GM23338 (cell line): ENCODE results near the gene CASQ1. TPM values are rescaled to one million over a fixed set of nuclear protein-coding genes. Genes with fewer than 3 reads are reported as not detected.

Source experiments
- ATAC-seq: fragments of 200-7000 bp; cut with Tn5 transposase; 3 replicates; pipeline ENCODE4 v1.9.1; 2020
- DNase-seq: peaks from one replicate; pipeline ENCODE4 v3.0.0-alpha.2; 2015; ENCODE audit warnings: low spot score
- H2AFZ ChIP-seq: fragments of 200-600 bp; sonication (generic); 2 replicates; pipeline ENCODE4 v1.8.0; 2016; ENCODE audit warnings: antibody characterized with exemption, mild to moderate bottlenecking, moderate library complexity
- H3F3A ChIP-seq: fragments of 200-600 bp; sonication (generic); replicated peaks from 2 replicates; pipeline ENCODE4 v1.8.0; 2017; ENCODE audit warnings: antibody characterized with exemption, mixed run types, low read depth
- H3K27ac ChIP-seq: fragments of 200-600 bp; sonication (generic); 2 replicates; pipeline ENCODE4 v1.6.1; 2016; ENCODE audit warnings: low read depth
- H3K27me3 ChIP-seq: fragments of 200-600 bp; sonication (generic); 2 replicates; pipeline ENCODE4 v1.8.0; 2016; ENCODE audit warnings: mild to moderate bottlenecking, mixed run types, moderate library complexity; ENCODE audit not compliant: insufficient read depth
- H3K36me3 ChIP-seq: fragments of 200-600 bp; sonication (generic); 2 replicates; pipeline ENCODE4 v1.8.0; 2016; ENCODE audit warnings: mild to moderate bottlenecking; ENCODE audit not compliant: insufficient read depth
- H3K4me1 ChIP-seq: fragments of 200-600 bp; sonication (generic); 2 replicates; pipeline ENCODE4 v1.8.0; 2016; ENCODE audit warnings: mild to moderate bottlenecking, moderate library complexity; ENCODE audit not compliant: insufficient read depth
- H3K4me2 ChIP-seq: fragments of 200-600 bp; sonication (generic); 2 replicates; pipeline ENCODE4 v1.7.1; 2017; ENCODE audit warnings: mixed run types
- H3K4me3 ChIP-seq: fragments of 200-600 bp; sonication (generic); 2 replicates; pipeline ENCODE4 v1.6.1; 2016; ENCODE audit warnings: mixed run types
- H3K79me2 ChIP-seq: fragments of 200-600 bp; sonication (generic); replicated peaks from 2 replicates; pipeline ENCODE4 v1.8.0; 2017; ENCODE audit warnings: mild to moderate bottlenecking; ENCODE audit not compliant: insufficient read depth
- H3K9me2 ChIP-seq: fragments of 200-600 bp; sonication (generic); 2 replicates; pipeline ENCODE4 v1.8.0; 2017; ENCODE audit not compliant: insufficient read depth
- H4K20me1 ChIP-seq: fragments of 200-600 bp; sonication (generic); replicated peaks from 2 replicates; pipeline ENCODE4 v1.8.0; 2017; ENCODE audit warnings: mild to moderate bottlenecking; ENCODE audit not compliant: insufficient read depth
- H3K27ac Mint-ChIP-seq: 2 replicates; pipeline ENCODE4 v1.8.0; 2020; ENCODE audit warnings: inconsistent platforms, mild to moderate bottlenecking, moderate library complexity, mixed read lengths
- H3K27me3 Mint-ChIP-seq: 3 replicates; pipeline ENCODE4 v1.8.0; 2022; ENCODE audit warnings: low read depth, mild to moderate bottlenecking, moderate library complexity, mixed read lengths, inconsistent platforms; ENCODE audit not compliant: insufficient read depth, poor library complexity
- H3K36me3 Mint-ChIP-seq: 3 replicates; pipeline ENCODE4 v1.8.0; 2021; ENCODE audit warnings: low read depth, mild to moderate bottlenecking, inconsistent platforms, moderate library complexity, mixed read lengths
- H3K4me1 Mint-ChIP-seq: 3 replicates; pipeline ENCODE4 v1.8.0; 2020; ENCODE audit warnings: mild to moderate bottlenecking, inconsistent platforms, mixed read lengths
- H3K4me3 Mint-ChIP-seq: 3 replicates; pipeline ENCODE4 v1.8.0; 2021; ENCODE audit warnings: moderate library complexity, mild to moderate bottlenecking, inconsistent platforms, mixed read lengths
- H3K9me3 Mint-ChIP-seq: 3 replicates; pipeline ENCODE4 v1.8.0; 2020; ENCODE audit warnings: moderate library complexity, mild to moderate bottlenecking, inconsistent platforms, mixed read lengths
- CREB1 ChIP-seq: fragments of 250-450 bp; sonication (Bioruptor Pico); IDR thresholded peaks from 2 replicates; pipeline ENCODE4 v1.5.0; 2020; ENCODE audit warnings: low read depth, mild to moderate bottlenecking, moderate library complexity
- CTCF ChIP-seq, 2 experiments: fragments of 200-600 bp in 1 of 2; sonication (generic) in 1 of 2; conservative IDR thresholded peaks; 2 replicates each; pipeline versions ENCODE4 v1.5.1 to v1.6.1; 2016 to 2017; ENCODE audit warnings: antibody characterized with exemption in 2 of 2, low read depth in 2 of 2, mild to moderate bottlenecking in 2 of 2, moderate library complexity in 1 of 2
- ETS1 ChIP-seq: IDR thresholded peaks from 2 replicates; pipeline ENCODE4 v1.6.1; 2016; ENCODE audit warnings: antibody characterized with exemption
- EZH2 ChIP-seq: fragments of 200-600 bp; sonication (generic); IDR thresholded peaks from one replicate; pipeline ENCODE4 v1.8.0; 2017; ENCODE audit warnings: antibody characterized with exemption, mild to moderate bottlenecking, low read depth; ENCODE audit not compliant: unreplicated experiment
- EZH2phosphoT487 ChIP-seq: fragments of 200-600 bp; sonication (generic); IDR thresholded peaks from one replicate; pipeline ENCODE4 v1.8.1; 2018; ENCODE audit warnings: antibody characterized with exemption; ENCODE audit not compliant: unreplicated experiment
- NANOG ChIP-seq: IDR thresholded peaks from 2 replicates; pipeline ENCODE4 v1.6.1; 2016; ENCODE audit warnings: antibody characterized with exemption, borderline replicate concordance
- POLR2AphosphoS5 ChIP-seq: IDR thresholded peaks from 2 replicates; pipeline ENCODE4 v1.6.1; 2016; ENCODE audit warnings: antibody characterized with exemption, low read depth
- REST ChIP-seq: IDR thresholded peaks from one replicate; pipeline ENCODE4 v1.6.1; 2018; ENCODE audit warnings: antibody characterized with exemption; ENCODE audit not compliant: unreplicated experiment
- STAT1 ChIP-seq: IDR thresholded peaks from one replicate; pipeline ENCODE4 v1.6.1; 2016; ENCODE audit warnings: antibody characterized with exemption; ENCODE audit not compliant: unreplicated experiment
- ZNF114 ChIP-seq: fragments of 250-450 bp; sonication (Bioruptor Pico); IDR thresholded peaks from 2 replicates; pipeline ENCODE4 v1.5.0; 2020; ENCODE audit warnings: mild to moderate bottlenecking, moderate library complexity
- ZNF331 ChIP-seq: fragments of 250-450 bp; sonication (Bioruptor Pico); IDR thresholded peaks from 2 replicates; pipeline ENCODE4 v1.5.0; 2020; ENCODE audit warnings: low read depth, mild to moderate bottlenecking, moderate library complexity
- ZNF462 ChIP-seq: fragments of 250-450 bp; sonication (Bioruptor Pico); IDR thresholded peaks from 2 replicates; pipeline ENCODE4 v1.5.0; 2020; ENCODE audit warnings: mild to moderate bottlenecking, moderate library complexity
- polyA plus RNA-seq: library from polyadenylated mRNA; unstranded; fragments of >200 nt; fragmentation: Nextera tagmentation; extraction: Ambion mirVana; gene quantifications from 2 replicates; pipeline ENCODE4 v1.2.1, GENCODE V29; 2016
- total RNA-seq: library from RNA; depleted of rRNA; stranded (reverse); fragments of >200 nt; shearing (Covaris generic); gene quantifications from 2 replicates; pipeline ENCODE4 v1.2.3, GENCODE V29; 2014

Gene CASQ1
- total and polyA plus RNA-seq, 2 experiments from 2014 or later, result 1.1 to 2.8 TPM

- Histone ChIP-seq H3K27me3 (no peaks in the 10 kb centered on the region), H2AFZ (no peak overlapping the region), H3K4me3 (no peak overlapping the region), H3K9me2 (no peaks in the 10 kb centered on the region), H4K20me1 (peaks cover 12% of the 10 kb centered on the region), H3K4me2 (no peak overlapping the region), H3K4me1 (no peaks in the 10 kb centered on the region), H3K36me3 (peaks cover 52% of the 10 kb centered on the region), H3K79me2 (no peaks in the 10 kb centered on the region; the same call in 1 of the 2 replicates), H3K27ac (no peak overlapping the region), H3F3A (peaks cover 5% of the 10 kb centered on the region)
- Mint-ChIP-seq H3K4me1 (no peaks in the 10 kb centered on the region; the same call in 2 of the 3 replicates), H3K36me3 (peaks cover 60% of the 10 kb centered on the region), H3K27me3 (no peaks in the 10 kb centered on the region), H3K9me3 (no peaks in the 10 kb centered on the region), H3K4me3 (no peak overlapping the region), H3K27ac (no peak overlapping the region)
- ATAC-seq, result no peak
- no peak for DNase-seq
- TF ChIP-seq CTCF (conservative IDR thresholded peaks at IDR 0.05; ENCODE audit: low read depth in 2 of 2) (no peak), REST (no peak), EZH2 (no peak), NANOG (no peak), CREB1 (CRISPR knock-in tag) (no peak), STAT1 (no peak), EZH2phosphoT487 (no peak), ZNF462 (CRISPR knock-in tag) (no peak), ETS1 (no peak), ZNF331 (CRISPR knock-in tag) (no peak), POLR2AphosphoS5 (no peak), ZNF114 (CRISPR knock-in tag) (no peak)
These were observed 42.5 kb downstream of the CASQ1 start for GRCh38 chr1:160232911-160233310.
